ENCODE results near the gene PTPRM. TPM values are rescaled to one million over a fixed set of nuclear protein-coding genes. Genes with fewer than 3 reads are reported as not detected.

The PTPRM gene
- total and polyA plus RNA-seq, 2 donors (not counting 3 experiments of a cell fraction or from before 2014, with no cell fraction given) = 37.4 to 43.7 TPM

DNA sequence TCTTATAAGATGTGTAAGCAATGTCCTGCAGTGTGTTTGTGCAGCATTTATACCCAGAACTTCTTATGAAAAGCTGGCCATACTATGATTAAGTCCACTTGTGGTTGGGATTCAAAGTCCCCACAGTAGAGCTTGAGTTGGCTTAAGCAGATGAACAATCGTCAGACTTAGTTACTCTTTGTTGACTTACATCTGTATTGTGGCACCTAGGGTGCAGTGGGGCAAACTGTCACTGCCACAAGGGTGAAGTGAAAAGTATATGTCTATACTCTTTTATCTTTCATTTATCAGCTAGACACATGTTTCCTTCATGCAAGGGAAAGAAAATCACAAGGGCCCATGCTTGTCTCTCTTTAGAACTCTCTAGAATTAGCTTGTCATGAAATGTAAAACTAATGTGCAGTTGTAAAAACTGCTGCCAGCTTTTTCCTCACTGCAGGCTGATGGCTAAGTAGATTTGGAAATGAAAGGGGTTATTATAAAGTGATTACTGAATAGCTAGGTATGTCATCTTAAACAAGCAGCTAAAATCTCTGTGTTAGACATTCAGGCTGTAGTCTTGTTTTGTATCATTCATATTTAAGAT is 474.5 kb downstream of the PTPRM start:
- BruUV-seq (replicated peaks) = no TSS peak
- Histone ChIP-seq H4K20me1 (replicated peaks; ENCODE audit: control insufficient read depth, extremely low read depth, insufficient read depth, low read length) (no peaks in the 10 kb centered on the region), H3K9ac (replicated peaks; ENCODE audit: extremely low read depth, insufficient read depth, low read length) (no peak overlapping the region), H3K4me1 (ENCODE audit: control insufficient read depth, extremely low read depth, insufficient read depth, low read length) (no peaks in the 10 kb centered on the region), H3K27me3 (ENCODE audit: control insufficient read depth in 2 of 2, insufficient read depth in 2 of 2, low read length in 2 of 2) (no peaks in the 10 kb centered on the region), H3K9me1 (replicated peaks; ENCODE audit: control insufficient read depth, extremely low read depth, insufficient read depth, low read length) (no peaks in the 10 kb centered on the region), H3K9me3 (replicated peaks; ENCODE audit: control insufficient read depth, insufficient read depth, low read length) (no peaks in the 10 kb centered on the region), H2AFZ (ENCODE audit: low read depth, low read length) (no peak overlapping the region), H3K4me2 (ENCODE audit: insufficient read depth, low read length) (no peak overlapping the region), H3K4me3 (replicated peaks in 1 of 3; ENCODE audit: insufficient read depth in 1 of 3, low read depth in 1 of 3, low read length in 3 of 3) (no peak overlapping the region), H3K36me3 (ENCODE audit: control insufficient read depth in 2 of 2, extremely low read depth in 1 of 2, insufficient read depth in 2 of 2, low read length in 2 of 2) (no peaks in the 10 kb centered on the region), H3K27ac (ENCODE audit: insufficient read depth, low read depth, low read length) (no peak overlapping the region), H3K79me2 (ENCODE audit: control insufficient read depth, insufficient read depth, low read length) (no peaks in the 10 kb centered on the region)
- DNase-seq (ENCODE audit: low read depth, low spot score) (no peak), FAIRE-seq (no peak)
- intact Hi-C loops (cut with micrococcal nuclease) (no loop called here), dilution Hi-C loops (cut with MboI; ENCODE audit: extremely low pct_ligation_motif_present, low sequenced_read_pairs) (no loop called here)
- CTCF ChIA-PET = no interaction called here
- no peak for TF ChIP-seq EZH2 (IDR thresholded peaks at IDR 0.05; ENCODE audit: borderline replicate concordance, low read depth, low read length, severe bottlenecking)
- TF ChIP-seq POLR2A (IDR thresholded peaks at IDR 0.05; ENCODE audit: low read depth, low read length) = no peak
- TF ChIP-seq POLR2AphosphoS5 (IDR thresholded peaks at IDR 0.05; ENCODE audit: insufficient read depth, low read depth, low read length) = no peak
- no peak for TF ChIP-seq FOS (IDR thresholded peaks at IDR 0.05; ENCODE audit: borderline replicate concordance, insufficient read depth, low read length)
- TF ChIP-seq, protein P1, sequence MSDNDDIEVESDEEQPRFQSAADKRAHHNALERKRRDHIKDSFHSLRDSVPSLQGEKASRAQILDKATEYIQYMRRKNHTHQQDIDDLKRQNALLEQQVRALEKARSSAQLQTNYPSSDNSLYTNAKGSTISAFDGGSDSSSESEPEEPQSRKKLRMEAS (IDR thresholded peaks at IDR 0.05; ENCODE audit: insufficient read depth, insufficient read length) = no peak
- TF ChIP-seq, protein P2, sequence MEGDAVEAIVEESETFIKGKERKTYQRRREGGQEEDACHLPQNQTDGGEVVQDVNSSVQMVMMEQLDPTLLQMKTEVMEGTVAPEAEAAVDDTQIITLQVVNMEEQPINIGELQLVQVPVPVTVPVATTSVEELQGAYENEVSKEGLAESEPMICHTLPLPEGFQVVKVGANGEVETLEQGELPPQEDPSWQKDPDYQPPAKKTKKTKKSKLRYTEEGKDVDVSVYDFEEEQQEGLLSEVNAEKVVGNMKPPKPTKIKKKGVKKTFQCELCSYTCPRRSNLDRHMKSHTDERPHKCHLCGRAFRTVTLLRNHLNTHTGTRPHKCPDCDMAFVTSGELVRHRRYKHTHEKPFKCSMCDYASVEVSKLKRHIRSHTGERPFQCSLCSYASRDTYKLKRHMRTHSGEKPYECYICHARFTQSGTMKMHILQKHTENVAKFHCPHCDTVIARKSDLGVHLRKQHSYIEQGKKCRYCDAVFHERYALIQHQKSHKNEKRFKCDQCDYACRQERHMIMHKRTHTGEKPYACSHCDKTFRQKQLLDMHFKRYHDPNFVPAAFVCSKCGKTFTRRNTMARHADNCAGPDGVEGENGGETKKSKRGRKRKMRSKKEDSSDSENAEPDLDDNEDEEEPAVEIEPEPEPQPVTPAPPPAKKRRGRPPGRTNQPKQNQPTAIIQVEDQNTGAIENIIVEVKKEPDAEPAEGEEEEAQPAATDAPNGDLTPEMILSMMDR (IDR thresholded peaks at IDR 0.05; ENCODE audit: extremely low read depth in 1 of 2, insufficient read depth in 1 of 2, low read depth in 1 of 2, low read length in 2 of 2) = no peak
- TF ChIP-seq GATA2 (IDR thresholded peaks at IDR 0.05; ENCODE audit: insufficient read depth, insufficient read length, low read depth, low read length) = no peak
- TF ChIP-seq JUN (IDR thresholded peaks at IDR 0.05; ENCODE audit: borderline replicate concordance, insufficient read depth, insufficient read length, low read depth) = no peak
- TF ChIP-seq MYC (IDR thresholded peaks at IDR 0.05; ENCODE audit: low read depth, low read length) = no peak
- POLR2A ChIA-PET = no interaction called here

Data from endothelial cell of umbilical vein (primary cell).